CD4-positive, alpha-beta T cell treated with Interleukin-6 for 4 hours (primary cell): ENCODE data around the gene SLC9A1.
A peak's percentile ranks its signal among the peaks of the same experiment; 100 is the strongest.
"Not testable (repeated sequence)": the region's sequence is repeated elsewhere in the genome, so short reads cannot be mapped to it uniquely, and the experiment has no call there.

ENCODE experiments used
- DNase-seq: peaks from one replicate; pipeline ENCODE4 v3.0.0-alpha.2; 2020; ENCODE audit warnings: mixed read lengths

The SLC9A1 gene

DNA sequence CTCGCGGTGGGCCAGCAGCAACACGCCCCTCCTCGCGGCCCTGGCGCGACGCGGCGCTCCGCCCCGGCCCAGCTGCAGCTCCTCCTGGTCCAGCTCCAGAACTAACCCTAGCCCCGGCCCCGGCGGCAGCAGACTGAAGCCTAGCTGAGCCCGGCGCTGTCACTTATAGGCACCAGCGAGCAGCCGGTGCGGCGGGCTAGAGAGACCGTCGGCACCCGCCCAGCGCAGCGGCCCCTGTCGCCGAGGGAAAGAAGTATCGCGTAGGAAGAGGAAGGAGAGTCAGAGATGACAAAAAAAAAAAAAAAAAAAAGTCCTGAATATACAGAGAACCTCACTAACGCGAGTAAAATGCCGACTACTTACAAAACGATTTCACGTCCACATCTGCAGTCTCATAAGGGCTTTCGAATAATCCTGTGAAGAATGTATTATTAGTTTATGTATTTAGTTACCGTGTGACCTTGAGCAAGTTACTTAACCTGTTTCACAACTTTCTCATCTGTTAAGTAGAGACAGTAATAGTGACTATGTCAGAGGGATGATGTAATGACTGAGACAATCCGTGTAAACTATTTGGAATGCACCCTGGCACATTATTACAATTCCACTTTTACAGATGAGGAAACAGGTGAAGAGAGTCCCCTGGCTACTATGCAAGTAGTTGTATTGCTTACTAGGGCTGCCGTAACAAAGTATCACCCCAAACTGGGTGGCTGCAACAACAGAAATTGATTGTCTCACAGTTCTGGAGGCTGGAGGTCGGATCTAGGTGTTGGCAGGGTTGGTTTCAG, at the start of gene SLC9A1:
TSS of gene SLC9A1 (minus strand) at position 135 of the 791 bp plus-strand sequence. CDS start 791 bp downstream, outside the sequence.
- peak; percentile 90 for DNase-seq

DNA sequence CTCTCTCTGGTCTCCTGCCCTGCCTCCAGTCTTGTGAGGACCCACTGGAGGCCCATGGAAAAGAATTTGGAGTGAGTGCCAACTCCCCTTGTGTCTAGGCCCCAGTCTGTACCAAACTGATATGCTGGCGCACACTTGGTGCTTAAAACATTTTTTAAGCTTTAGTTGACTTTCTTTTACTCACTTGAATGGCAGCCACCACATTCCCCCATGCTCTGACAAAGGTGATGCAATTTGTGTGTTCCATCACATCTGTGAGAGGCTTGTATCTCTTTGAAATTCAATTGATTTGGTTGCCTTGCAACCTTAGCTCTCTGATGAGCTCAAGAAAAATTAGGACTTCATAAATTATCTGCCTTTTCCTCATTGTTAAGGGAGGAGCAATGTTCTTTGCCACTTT, 49.0 kb upstream of the SLC9A1 start:
- DNase-seq, result no peak

DNA sequence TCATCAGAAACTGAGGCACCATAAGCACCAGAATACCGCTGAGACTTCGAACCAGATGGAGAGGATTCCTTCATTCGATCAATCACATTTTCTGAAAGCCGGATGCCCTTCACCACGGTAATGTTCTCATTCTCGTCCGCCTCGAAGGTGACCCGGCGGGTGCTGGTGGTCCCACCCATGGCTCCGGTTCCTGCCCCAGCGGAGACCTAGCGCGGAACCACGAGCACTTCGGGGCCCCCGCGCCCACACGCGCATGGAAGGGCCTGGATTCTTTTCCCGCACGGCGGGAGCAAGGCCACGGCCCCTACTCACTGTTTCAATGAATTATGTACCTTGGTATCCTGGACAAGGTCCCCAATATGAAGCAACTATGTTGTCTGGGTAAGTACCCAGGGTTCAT, 46.4 kb upstream of the SLC9A1 start:
- DNase-seq, result no peak

DNA sequence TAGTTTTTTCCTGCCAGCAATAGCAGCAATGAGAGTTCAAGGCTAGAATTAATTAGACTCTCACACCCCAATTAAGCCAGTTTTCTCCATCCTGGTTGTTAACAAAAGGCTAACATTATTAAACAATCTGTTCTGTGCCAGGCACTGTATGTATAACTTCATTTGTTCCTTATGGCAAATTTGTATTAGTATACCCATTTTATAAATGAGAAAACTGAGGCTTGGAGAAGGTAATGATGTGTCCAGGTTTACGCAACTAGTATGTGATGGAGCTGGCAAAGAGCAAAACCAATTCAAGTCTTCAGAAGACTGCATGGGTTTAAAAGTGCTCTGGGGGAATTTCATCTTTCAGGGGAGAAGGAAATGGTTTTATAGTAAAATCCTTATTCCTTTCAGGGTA, 38.3 kb upstream of the SLC9A1 start:
- DNase-seq, result no peak

DNA sequence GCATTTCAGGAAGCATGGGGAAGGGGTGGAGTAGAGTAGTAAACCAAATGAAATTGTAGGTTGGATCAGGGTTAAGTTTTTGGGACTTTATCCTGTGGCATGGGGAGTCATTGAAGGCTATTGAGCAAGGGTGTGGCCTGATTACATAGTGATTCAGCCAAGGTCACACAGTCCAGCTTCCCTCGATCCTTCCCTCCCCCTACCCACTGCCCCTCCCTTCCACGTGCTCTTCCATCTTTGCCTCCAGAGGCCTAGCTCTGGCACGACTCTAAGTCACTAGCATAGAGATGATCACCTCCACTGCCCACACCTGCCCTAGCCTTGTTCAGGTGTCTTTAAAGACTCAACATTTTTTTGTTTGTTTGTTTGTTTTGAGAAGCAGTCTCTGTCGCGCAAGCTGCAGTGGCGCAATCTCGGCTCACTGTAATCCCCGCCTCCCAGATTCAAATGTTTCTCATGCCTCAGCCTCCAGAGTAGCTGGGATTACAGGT, 37.2 kb upstream of the SLC9A1 start:
- no peak for DNase-seq

DNA sequence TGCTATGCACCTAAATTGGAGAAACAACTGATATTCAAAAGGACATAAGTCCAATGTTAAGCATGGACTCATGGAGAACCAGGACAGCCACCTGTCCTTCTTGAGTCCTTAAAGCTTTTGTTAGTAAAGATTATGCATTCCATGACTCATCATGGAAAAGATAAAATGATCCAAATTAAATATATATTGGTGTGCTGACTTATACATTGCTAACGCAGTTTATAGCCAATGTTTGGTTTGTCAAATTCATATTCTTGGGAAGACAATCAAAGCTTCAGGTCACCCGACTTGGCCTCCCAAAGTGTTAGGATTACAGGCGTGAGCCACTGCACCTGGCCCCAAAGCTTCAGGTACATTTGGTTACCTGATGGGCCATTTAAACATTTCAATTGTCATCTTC, 29.7 kb upstream of the SLC9A1 start:
- DNase-seq, result not testable (repeated sequence)

DNA sequence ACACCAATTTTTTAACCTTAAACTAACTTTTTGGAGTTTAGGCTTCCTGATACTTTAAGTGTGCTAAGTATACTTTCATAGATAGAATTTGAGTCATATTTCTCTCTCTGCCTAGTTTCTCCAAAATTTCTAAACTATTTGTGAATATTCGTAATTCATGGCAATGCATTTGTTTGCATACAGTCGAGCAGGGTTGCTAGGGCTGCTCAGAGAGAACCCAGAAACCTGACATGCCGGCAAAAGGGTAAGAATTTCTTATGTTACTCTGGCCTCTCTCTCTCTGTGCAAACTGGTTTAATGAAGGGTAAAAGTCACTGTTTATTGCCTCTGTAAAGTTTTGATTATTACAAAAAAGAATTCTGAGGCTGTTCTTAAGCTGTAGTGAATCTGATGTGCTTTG, 25.1 kb upstream of the SLC9A1 start:
- no peak for DNase-seq

DNA sequence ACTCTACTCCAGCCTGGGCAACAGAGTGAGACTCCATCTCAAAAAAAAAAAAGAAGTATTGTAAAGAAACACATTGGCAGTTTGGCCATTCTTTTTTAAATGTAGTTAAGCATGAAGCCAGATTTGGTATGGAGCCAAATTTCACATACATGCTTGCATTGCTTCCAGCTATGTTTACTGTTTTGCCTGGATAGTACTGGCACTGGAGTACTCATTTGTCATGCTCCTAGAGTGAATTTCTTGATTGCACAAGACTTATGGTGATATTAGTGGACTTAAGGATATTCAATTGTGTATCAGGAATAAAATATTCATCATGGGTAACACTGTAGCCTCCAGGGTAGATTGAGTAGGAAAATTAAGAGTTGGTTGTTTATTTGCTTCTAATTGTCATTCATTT, 24.5 kb upstream of the SLC9A1 start:
- DNase-seq, result no peak

DNA sequence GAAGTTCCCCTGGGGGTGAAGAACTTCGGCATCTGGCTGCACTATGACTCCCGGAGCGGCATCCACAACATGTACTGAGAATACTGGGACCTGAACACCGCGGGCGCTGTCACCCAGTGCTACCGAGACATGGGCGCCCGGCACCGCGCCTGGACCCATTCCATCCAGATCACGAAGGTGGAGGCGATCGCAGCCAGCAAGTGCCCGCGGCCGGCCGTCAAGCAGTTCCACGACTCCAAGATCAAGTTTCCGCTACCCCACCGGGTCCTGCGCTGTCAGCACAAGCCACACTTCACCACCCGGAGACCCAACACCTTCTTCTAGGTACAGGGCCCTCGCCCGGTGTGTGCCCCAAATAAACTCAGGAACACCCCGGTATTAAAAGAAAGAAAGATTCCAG, 22.0 kb upstream of the SLC9A1 start:
- DNase-seq, result no peak

DNA sequence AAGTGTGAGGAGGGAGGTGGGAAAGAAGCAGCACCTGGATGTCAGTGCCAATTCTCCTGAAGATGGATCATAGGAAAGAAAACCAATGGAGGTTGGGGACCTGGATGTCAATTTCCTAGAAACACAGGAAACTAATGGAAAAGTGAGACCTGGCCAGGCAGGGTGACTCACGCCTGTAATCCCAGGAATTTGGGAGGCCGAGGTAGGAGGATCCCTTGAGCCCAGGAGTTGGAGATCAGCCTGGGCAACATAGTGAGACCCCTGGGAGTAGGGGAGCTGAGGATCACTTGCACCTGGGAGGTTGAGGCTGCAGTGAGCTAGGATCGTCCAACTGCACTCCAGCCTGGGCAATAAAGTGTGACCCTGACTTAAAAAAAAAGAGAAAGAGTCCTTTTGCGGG, 21.4 kb upstream of the SLC9A1 start:
- no peak for DNase-seq

DNA sequence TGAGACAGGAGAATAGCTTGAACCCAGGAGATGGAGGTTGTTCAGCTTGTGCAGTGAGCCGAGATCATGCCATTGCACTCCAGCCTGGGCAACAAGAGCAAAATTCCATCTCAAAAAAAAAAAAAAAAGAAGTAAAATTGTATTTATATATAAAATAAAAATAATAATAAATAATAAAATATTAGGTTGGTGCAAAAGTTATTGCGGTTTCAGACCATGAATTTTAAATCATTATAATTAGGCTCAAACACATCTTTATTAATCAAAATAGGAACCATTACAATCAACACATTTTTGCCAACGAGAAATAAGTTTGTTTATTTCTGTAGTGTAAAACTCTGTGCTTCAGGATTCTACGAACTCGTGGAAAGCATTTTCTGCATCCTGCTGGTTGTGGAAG, 18.1 kb upstream of the SLC9A1 start:
- DNase-seq, result not testable (repeated sequence)

DNA sequence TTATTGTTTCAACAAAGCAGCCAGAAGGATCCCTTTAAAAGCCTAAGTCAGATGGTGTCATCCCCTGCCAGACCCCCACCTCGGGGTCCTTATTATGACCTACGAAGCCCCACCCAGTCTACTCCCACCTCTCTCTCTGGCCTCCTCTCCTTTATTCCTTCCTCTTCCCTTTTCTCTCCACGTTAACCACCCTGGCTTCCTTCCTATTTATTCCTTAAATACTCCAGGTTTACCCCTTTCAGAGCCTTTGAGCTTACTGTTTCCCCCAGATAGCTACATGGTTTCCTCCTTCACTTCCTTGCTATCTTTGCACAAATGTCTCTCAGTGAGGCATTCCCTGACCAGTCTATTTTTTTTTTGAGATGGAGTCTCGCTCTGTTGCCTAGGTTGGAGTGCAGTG, 12.0 kb upstream of the SLC9A1 start:
- no peak for DNase-seq

DNA sequence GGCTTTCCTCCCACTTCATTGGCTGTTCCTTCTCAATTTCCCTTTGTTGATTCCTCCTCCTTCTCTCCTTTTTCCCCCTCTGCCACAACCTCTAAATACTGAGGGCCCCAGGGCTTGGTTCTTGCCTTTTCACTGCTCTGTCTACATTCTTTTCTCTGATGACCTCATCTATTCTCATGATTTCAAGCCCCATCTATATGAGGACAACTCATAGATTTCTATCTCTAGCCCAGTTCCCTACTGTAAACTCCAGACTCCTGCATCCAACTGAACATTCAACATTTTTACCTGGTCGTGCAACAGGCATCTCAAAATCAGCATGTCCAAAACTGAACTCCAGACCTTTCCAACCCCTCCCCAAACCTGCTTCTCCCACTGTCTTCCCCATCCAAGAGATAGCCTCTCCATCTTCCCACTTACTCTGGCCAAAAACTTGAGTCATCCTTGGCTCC, 11.5 kb upstream of the SLC9A1 start:
- no peak for DNase-seq

DNA sequence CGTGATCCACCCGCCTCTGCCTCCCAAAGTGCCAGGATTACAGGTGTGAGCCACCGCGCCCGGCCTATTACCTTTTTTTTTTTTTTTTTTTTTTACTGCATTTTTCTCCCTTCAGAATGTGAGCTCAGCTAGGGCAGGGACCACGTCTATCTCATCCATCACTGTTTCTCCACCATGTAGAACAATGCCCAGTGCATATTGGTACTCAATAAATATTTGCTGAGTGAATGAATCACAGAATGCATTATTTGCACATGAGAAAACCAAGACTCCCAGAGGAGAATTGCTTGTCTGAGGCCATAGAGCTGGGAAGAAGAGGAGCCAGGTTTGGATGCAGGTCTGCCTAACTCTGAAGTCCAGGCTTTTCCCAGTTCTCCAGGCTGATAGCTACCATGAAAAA, 8.2 kb upstream of the SLC9A1 start:
- no peak for DNase-seq

DNA sequence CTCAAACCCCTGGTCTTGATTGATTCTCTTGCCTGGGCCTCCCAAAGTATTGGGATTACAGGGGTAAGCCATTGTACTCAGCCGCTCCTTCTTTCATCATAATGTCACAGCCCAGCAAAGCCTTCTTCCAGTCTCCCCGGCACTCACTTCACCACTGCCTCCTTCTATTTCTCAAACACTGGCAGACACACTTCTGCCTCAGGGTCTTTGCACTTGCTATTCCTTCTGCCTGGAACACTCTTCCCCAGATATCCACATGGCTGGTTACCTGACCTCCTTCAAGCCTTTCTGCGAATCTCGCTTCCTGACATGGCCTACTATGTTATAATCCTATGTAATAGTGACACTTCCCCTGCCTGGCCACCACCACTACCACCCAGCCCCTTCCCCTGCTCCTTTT, 7.2 kb upstream of the SLC9A1 start:
- no peak for DNase-seq

DNA sequence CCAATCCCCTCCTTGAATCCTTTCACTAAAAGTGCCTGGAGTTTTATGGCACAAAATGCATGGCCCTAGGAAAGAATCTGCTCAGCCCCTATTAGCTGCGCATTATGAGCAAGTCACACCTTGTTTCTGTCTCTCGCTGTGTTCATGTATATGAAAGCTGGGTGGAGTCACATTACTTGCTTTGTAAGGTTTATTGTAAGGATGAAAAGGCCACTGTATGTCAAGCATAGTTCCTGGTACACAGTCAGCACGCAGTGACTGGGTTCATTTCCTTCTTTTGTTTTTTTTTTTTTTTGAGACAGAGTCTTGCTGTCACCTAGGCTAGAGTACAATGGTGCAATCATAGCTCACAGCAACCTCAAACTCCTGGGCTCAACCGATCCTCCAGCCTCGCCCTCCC, 6.7 kb upstream of the SLC9A1 start:
- peak; percentile 39 for DNase-seq

DNA sequence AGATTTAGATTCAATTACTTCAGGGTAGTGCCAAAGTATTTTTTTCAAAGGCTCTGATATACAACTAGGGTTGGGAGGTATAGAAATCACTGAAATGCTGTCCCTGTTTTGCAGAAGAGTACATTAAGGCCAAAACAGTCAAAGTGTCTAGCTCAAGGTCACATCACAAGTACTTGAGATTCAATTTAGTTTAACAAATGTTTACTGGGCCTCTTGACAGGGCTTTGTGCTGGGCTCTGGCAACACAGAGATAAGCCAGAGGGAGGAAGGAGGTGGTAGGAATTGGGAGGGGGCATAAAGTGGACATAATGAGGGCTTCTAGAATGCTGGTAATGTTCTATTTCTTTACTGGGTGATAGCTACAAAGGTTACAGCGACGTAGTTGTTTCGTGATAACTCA, 2.3 kb upstream of the SLC9A1 start:
- DNase-seq, result no peak

DNA sequence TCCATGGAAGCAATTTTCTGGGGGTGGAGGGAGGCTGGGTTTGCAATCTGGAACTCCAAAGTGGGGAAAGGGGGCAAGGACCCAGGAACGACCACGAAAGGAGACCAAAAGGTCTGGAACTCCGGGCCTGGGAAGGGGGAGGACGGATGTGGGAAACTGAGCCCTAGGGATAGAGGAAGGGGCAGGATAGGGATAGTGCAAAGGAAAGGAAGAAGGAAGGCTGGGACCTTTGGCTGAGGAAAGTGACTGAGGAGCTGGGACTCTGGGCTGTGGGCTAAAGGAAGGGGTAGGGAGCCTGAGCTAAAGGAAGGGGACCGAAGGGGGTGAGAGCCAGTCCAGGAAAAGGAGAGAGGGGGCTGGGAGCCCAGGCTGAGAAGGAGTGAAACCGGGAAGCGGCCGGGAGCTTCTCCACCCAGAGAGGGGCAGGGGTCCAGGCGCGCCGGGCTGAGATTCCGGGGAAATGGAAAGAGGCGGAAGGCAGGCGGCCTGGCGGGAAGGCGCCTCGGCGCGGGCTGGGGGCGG, 395 bp downstream of the SLC9A1 start:
- DNase-seq, result no peak

DNA sequence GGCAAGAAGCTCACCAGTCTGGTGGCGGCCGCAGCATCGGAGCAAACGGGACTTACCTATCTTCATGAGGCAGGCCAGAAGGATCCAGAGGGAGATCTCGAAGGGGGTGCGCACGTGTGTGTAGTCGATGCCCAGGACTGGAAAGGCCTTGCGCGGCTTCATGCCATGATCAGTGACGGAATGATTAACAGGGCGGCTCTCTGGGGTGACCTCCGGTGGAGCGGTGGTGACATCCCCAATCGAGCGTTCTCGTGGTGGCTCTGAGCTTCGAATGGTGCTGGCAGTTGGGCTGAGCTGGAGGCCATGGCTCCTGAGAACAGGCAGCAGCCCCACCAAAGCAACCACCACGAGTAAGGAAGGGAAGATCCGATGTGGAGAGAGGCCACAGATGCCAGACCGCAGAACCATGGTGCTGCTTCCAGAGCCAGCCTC, 982 bp downstream of the SLC9A1 start:
- DNase-seq, result no peak

DNA sequence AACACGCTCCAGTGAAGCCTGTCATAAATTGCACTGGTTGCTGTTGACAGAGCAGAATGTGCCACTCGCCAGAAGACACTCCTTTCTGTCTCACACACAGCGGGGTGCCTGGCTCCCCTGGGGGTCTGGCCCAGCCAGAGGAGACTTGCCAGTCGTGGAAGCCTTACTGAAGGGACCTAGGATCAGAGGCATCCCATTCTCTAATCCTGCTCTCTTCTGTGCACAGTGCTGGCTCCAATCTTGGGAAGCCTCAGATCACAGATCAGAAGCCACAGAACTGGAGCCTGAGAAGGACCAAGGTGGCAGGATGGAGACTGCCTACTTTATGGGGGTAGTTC, 1.4 kb downstream of the SLC9A1 start:
- no peak for DNase-seq

DNA sequence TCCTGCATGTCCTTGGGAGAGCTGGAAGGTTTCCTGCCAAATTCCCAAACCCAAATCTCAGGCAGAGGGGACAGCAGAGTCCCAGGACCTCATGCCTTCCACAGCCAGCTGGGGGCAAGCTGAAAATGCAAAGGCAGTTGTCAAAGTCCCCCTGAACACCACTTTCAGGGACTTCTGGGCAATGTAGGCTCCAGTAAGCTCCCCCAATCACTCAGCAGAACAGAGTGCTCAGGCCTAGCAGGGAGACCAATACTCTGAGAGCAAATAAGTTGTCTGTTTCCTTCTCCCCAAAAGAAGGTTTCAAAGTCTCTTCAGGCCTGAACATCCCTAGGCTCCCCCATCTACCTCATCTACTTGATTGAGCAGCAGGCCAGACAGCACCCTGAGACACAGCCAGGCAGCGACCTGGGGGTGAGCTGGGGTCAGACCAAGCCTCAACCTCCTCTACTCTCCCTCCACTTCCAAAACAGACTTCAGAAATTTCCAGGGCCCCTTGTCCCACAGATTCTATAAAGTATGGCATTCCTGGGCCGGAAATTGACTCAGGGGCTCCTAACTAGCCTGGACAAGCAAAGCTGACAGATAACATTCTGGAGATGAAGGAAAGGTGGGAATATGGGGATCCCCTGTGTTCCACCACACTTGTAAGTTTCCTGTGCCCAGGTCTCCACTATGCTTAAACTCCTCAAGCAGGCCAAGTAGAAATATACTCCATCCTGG, 1.9 kb downstream of the SLC9A1 start:
- DNase-seq, result no peak

DNA sequence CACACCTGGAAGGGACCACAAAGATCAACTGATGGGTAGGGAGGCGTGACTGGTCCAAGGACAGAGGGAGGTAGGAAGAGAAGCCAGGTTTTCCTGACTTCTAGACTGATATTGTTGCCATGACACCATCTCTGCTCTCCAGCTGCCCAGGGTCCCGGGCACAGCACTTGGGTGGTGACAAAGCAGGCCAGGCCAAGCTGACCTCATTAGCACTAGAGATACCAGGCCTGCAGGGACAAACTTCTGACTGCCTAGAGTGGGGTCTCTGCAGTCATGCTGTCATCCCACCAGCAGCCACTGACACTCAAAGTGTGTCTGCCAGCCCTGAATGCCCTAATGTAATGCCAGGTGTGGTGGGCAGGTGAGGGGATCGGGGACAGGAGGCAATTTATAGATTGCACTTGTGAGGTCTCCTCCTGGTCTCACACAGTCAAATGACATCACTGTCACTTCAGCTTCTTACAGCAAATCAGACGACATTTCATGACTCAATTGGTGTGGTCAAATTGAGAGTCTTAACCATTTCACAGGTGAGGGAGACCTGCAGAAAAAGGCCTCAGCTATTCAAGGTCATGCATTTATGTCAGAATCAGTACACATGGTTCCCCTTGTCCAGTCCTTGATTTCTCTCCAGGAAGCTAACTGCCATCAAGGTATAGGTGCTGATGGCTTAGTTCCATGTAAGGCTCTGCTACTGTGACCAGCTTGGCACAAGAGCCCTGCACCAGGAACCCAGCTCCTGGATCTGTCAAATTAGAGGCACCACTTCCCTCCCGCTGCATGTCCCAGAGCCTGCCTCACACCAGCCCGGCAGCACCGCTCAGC, 2.7 kb downstream of the SLC9A1 start:
- DNase-seq, result no peak

DNA sequence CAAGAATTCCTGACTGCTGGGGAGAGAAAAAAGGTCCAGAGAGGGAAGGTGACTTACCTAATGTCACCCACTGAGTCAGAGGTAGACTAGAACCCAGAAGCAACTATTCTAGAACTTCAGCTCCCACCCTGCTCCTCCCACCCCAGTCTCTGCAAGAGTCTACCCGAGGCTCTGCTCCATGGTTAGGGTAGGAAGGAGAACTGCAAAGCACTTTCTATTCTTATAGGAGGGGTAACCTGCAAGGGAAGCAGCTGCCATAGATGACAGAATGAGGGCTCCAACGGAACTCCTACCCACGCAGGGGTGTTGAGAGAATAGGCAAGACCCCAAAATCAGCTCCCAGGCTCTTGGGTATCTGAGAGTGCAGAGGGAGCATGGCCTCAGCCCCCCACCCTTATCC, 4.3 kb downstream of the SLC9A1 start:
- DNase-seq, result no peak
